Ovary (tissue), 3 donors: ENCODE measurements around the gene RIPOR3.

Experiments used
- EP300 ChIP-seq: sonication (generic); formaldehyde crosslinking; IDR thresholded peaks from one replicate; pipeline ENCODE4 v1.6.1; 2017; ENCODE audit warnings: antibody characterized with exemption
- POLR2A ChIP-seq: fragments of 450-650 bp; IDR thresholded peaks from one replicate; pipeline ENCODE4 v1.6.1; 2017; ENCODE audit warnings: antibody characterized with exemption, mild to moderate bottlenecking, moderate library complexity
- TF ChIP-seq, protein P1 (sequence below), 3 donors: fragments of 450-650 bp in 2 of 3; fragments of 200-600 bp in 1 of 3; IDR thresholded peaks; one replicate each; pipeline versions ENCODE4 v1.5.1 to v1.8.0; 2016 to 2022; ENCODE audit warnings: antibody characterized with exemption in 3 of 3, mild to moderate bottlenecking in 1 of 3
- donor health status: DM: no; HTN: no; CAD: no.

DNA sequence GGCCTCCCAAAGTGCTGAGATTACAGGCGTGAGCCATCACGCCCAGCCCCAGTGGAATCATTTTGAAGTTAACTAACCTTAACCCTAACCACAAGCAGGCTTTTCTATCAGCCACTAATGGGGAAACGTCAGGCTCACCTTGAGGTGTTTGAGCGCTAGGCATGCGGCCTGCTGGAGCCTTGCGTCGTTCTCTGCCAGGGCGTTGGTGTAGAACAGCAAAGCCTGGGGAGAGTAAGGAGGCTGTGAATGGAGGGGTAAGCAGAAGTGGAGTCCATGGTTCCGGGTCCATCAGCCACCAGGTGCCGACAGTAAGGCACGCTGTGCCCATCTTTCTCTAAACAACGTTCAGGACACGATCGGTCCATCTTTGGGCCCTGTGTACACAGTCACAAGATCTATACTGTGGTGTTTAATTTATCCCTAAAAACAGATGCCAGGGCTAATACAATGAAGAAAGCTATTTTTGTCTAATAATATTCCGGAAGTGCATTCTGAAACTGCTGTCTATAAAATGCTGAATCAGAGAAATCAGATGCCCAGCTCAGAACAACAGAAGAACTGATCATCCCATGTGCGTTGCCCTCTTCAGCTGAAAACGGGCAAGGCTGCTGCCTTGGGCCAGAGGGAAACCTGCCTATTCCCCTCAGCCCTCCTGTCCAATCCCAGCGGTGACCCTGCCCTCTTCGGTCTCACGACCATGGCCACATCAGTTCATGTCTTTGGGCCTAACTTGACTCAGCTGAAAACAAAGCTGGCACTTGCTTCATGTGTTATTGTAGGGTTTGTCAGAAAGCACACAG, 101.6 kb downstream of the RIPOR3 start:
- TF ChIP-seq, protein P1, sequence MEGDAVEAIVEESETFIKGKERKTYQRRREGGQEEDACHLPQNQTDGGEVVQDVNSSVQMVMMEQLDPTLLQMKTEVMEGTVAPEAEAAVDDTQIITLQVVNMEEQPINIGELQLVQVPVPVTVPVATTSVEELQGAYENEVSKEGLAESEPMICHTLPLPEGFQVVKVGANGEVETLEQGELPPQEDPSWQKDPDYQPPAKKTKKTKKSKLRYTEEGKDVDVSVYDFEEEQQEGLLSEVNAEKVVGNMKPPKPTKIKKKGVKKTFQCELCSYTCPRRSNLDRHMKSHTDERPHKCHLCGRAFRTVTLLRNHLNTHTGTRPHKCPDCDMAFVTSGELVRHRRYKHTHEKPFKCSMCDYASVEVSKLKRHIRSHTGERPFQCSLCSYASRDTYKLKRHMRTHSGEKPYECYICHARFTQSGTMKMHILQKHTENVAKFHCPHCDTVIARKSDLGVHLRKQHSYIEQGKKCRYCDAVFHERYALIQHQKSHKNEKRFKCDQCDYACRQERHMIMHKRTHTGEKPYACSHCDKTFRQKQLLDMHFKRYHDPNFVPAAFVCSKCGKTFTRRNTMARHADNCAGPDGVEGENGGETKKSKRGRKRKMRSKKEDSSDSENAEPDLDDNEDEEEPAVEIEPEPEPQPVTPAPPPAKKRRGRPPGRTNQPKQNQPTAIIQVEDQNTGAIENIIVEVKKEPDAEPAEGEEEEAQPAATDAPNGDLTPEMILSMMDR (IDR thresholded peaks at IDR 0.05): no peak
- no peak for TF ChIP-seq POLR2A
- TF ChIP-seq EP300: no peak
